Keratinocyte (primary cell): ENCODE measurements around the gene DNMT3A. TPM values are rescaled to one million over a fixed set of nuclear protein-coding genes. Genes with fewer than 3 reads are reported as not detected.

ENCODE experiments used
- DNase-seq: peaks from one replicate; pipeline ENCODE4 v3.0.0-alpha.2; 2011; ENCODE audit warnings: low read depth, missing footprints, low spot score
- FAIRE-seq: peaks from 2 replicates; lab custom pipeline; 2011; peaks lifted over from hg19 to GRCh38; lab: Jason Lieb, UNC
- H2AFZ ChIP-seq: 2 replicates; pipeline ENCODE4 v1.6.0; 2012; ENCODE audit warnings: low read length, control low read depth, inconsistent platforms; ENCODE audit not compliant: control insufficient read depth
- H3K27ac ChIP-seq: 2 replicates; pipeline ENCODE4 v1.5.1; 2011; ENCODE audit warnings: low read length; ENCODE audit not compliant: control insufficient read depth, insufficient read depth
- H3K27me3 ChIP-seq: 3 replicates; pipeline ENCODE4 v1.6.0; 2011; ENCODE audit warnings: low read length; ENCODE audit not compliant: control insufficient read depth, insufficient read depth; ENCODE audit errors: extremely low read depth
- H3K36me3 ChIP-seq, 2 experiments: 2 replicates in 1 of 2; 3 replicates in 1 of 2; pipeline ENCODE4 v1.5.1; 2011; ENCODE audit warnings: low read length in 2 of 2, mild to moderate bottlenecking in 1 of 2; ENCODE audit not compliant: control insufficient read depth in 2 of 2, insufficient read depth in 2 of 2; ENCODE audit errors: extremely low read depth in 1 of 2
- H3K4me1 ChIP-seq: 3 replicates; pipeline ENCODE4 v1.5.1; 2011; ENCODE audit warnings: low read length; ENCODE audit not compliant: control insufficient read depth, insufficient read depth; ENCODE audit errors: extremely low read depth
- H3K4me2 ChIP-seq: 3 replicates; pipeline ENCODE4 v1.6.0; 2011; ENCODE audit warnings: low read depth, low read length; ENCODE audit not compliant: control insufficient read depth, insufficient read depth; ENCODE audit errors: extremely low read depth
- H3K4me3 ChIP-seq, 3 experiments: fragments of 200-600 bp in 1 of 3; sonication (generic) in 1 of 3; 2 replicates in 2 of 3; 3 replicates in 1 of 3; pipeline ENCODE4 v1.5.1; 2011 to 2016; ENCODE audit warnings: low read length in 3 of 3, mild to moderate bottlenecking in 3 of 3, control low read depth in 2 of 3, inconsistent platforms in 1 of 3, low read depth in 1 of 3, mixed read lengths in 1 of 3, mixed run types in 1 of 3, moderate library complexity in 1 of 3; ENCODE audit not compliant: control insufficient read depth in 2 of 3, insufficient read depth in 2 of 3; ENCODE audit errors: extremely low read depth in 1 of 3
- H3K79me2 ChIP-seq: 2 replicates; pipeline ENCODE4 v1.6.0; 2012; ENCODE audit warnings: low read length; ENCODE audit not compliant: control insufficient read depth, insufficient read depth
- H3K9ac ChIP-seq: 3 replicates; pipeline ENCODE4 v1.6.0; 2011; ENCODE audit warnings: low read length; ENCODE audit not compliant: control insufficient read depth, insufficient read depth; ENCODE audit errors: extremely low read depth
- H3K9me1 ChIP-seq: 3 replicates; pipeline ENCODE4 v1.6.0; 2011; ENCODE audit warnings: low read length; ENCODE audit not compliant: control insufficient read depth, insufficient read depth; ENCODE audit errors: extremely low read depth
- H3K9me3 ChIP-seq: 2 replicates; pipeline ENCODE4 v1.5.1; 2012; ENCODE audit warnings: low read depth, low read length; ENCODE audit not compliant: control insufficient read depth
- H4K20me1 ChIP-seq: 3 replicates; pipeline ENCODE4 v1.6.0; 2011; ENCODE audit warnings: low read length; ENCODE audit not compliant: control insufficient read depth, insufficient read depth; ENCODE audit errors: extremely low read depth
- CTCF ChIP-seq, 3 experiments: IDR thresholded peaks in 1 of 3; conservative IDR thresholded peaks in 1 of 3; optimal IDR thresholded peaks in 1 of 3; 2 replicates in 2 of 3; 3 replicates in 1 of 3; pipeline versions ENCODE3 to v1.5.1; 2011; ENCODE audit warnings: low read length in 3 of 3, mild to moderate bottlenecking in 3 of 3, moderate library complexity in 2 of 3, control low read depth in 1 of 3, inconsistent platforms in 1 of 3; ENCODE audit not compliant: insufficient read depth in 2 of 3; ENCODE audit errors: extremely low read depth in 1 of 3
- EZH2 ChIP-seq: IDR thresholded peaks from one replicate; pipeline ENCODE4 v1.6.1; 2012; ENCODE audit warnings: inconsistent platforms, mild to moderate bottlenecking, low read length, moderate library complexity
- dilution Hi-C: fragments of 300-500 bp; cut with MboI; formaldehyde crosslinking; loops from one replicate; pipeline ENCODE4 v1.7.0; 2020; ENCODE audit warnings: low sequenced_read_pairs; ENCODE audit not compliant: extremely low pct_ligation_motif_present
- polyA plus RNA-seq, 5 experiments: library from polyadenylated mRNA; depleted of rRNA in 3 of 5; stranded (reverse) in 3 of 5; stranded (forward) in 1 of 5; unstranded in 1 of 5; fragments of >200 nt; gene quantifications; 1 replicate in 1 of 5; 2 replicates in 3 of 5; 3 replicates in 1 of 5; pipeline versions ENCODE4 v1.2.1 to v1.2.3, GENCODE V29; 2011 to 2012; ENCODE audit warnings: missing spikeins in 2 of 5, low read depth in 1 of 5, low replicate concordance in 1 of 5

Gene DNMT3A
- polyA plus RNA-seq, 1 donor (not counting 4 experiments of a cell fraction or from before 2014, with no cell fraction given) = 1.5 TPM

GRCh38 chr2:25347205-25347815, 5.6 kb upstream of the DNMT3A start:
- Histone ChIP-seq H3K4me1 (peaks cover 22% of the 10 kb centered on the region), H3K4me3 (no peak overlapping the region), H3K9ac (no peak overlapping the region), H3K4me2 (peak overlapping the region; percentile 29), H4K20me1 (no peaks in the 10 kb centered on the region), H2AFZ (no peak overlapping the region), H3K79me2 (no peaks in the 10 kb centered on the region), H3K9me1 (no peaks in the 10 kb centered on the region), H3K27me3 (no peaks in the 10 kb centered on the region), H3K27ac (no peak overlapping the region), H3K36me3 (no peaks in the 10 kb centered on the region), H3K9me3 (no peaks in the 10 kb centered on the region)
- dilution Hi-C loops = no loop called here
- FAIRE-seq = no peak
- no peak for TF ChIP-seq CTCF (optimal IDR thresholded peaks at IDR 0.05 in 1 of 3, IDR thresholded peaks at IDR 0.05 in 1 of 3, conservative IDR thresholded peaks at IDR 0.05 in 1 of 3; ENCODE audit: extremely low read depth in 1 of 3, insufficient read depth in 2 of 3, low read length in 3 of 3)
- no peak for DNase-seq

- no peaks in the 10 kb centered on the region for H3K9me3 ChIP-seq
- H3K27ac ChIP-seq = no peak overlapping the region
- dilution Hi-C loops = no loop called here
- H3K79me2 ChIP-seq = no peaks in the 10 kb centered on the region
- no peaks in the 10 kb centered on the region for H4K20me1 ChIP-seq
- H3K27me3 ChIP-seq = no peaks in the 10 kb centered on the region
- no peak overlapping the region for H3K4me2 ChIP-seq
- no peak for TF ChIP-seq CTCF (optimal IDR thresholded peaks at IDR 0.05 in 1 of 3, IDR thresholded peaks at IDR 0.05 in 1 of 3, conservative IDR thresholded peaks at IDR 0.05 in 1 of 3; ENCODE audit: extremely low read depth in 1 of 3, insufficient read depth in 2 of 3, low read length in 3 of 3)
- no peak for TF ChIP-seq EZH2
- FAIRE-seq (no peak), DNase-seq (no peak)
- no peaks in the 10 kb centered on the region for H3K9me1 ChIP-seq
- H3K4me1 ChIP-seq = peaks cover 10% of the 10 kb centered on the region
- H2AFZ ChIP-seq = no peak overlapping the region
- H3K36me3 ChIP-seq = no peaks in the 10 kb centered on the region
- H3K4me3 ChIP-seq = no peak overlapping the region
- H3K9ac ChIP-seq = no peak overlapping the region
Observed at GRCh38 chr2:25343187-25343825, 1.6 kb upstream of the DNMT3A start.
